GM18951 (cell line): ENCODE results near the gene UCN.

ENCODE experiments used
- POLR2A ChIP-seq: IDR thresholded peaks from 4 replicates; pipeline ENCODE4 v1.6.1; 2011; ENCODE audit warnings: mild to moderate bottlenecking; ENCODE audit not compliant: insufficient read length, insufficient read depth; ENCODE audit errors: extremely low read depth
- in situ Hi-C: fragments of 300-500 bp; cut with MboI; formaldehyde crosslinking; loops from one replicate; pipeline ENCODE4 v1.12.0; 2022; ENCODE audit warnings: low sequenced_read_pairs, mixed read lengths, inconsistent platforms; ENCODE audit not compliant: unreplicated experiment

UCN gene

GRCh38 chr2:27288610-27289009 lies 19.6 kb downstream of the UCN start:
- no peak for TF ChIP-seq POLR2A
- in situ Hi-C loops: loop anchor here (10.0 kb wide), 1 partner anchor 184 kb away; no protein-coding TSS in a partner anchor

GRCh38 chr2:27285481-27285880 lies 22.8 kb downstream of the UCN start:
- in situ Hi-C loops: loop anchor here (10.0 kb wide), 1 partner anchor 181 kb away; no protein-coding TSS in a partner anchor

GRCh38 chr2:27284996-27285395 lies 23.2 kb downstream of the UCN start:
- in situ Hi-C loops: loop anchor here (10.0 kb wide), 1 partner anchor 180 kb away; no protein-coding TSS in a partner anchor
- no peak for TF ChIP-seq POLR2A

More at GRCh38 chr2:27285481-27285880, 22.8 kb downstream of the UCN start:
- TF ChIP-seq POLR2A: no peak

GRCh38 chr2:27282892-27283291 lies 25.4 kb downstream of the UCN start:
- no peak for TF ChIP-seq POLR2A
- in situ Hi-C loops: loop anchor here (10.0 kb wide), 1 partner anchor 178 kb away; no protein-coding TSS in a partner anchor

GRCh38 chr2:27281855-27282559 lies 26.2 kb downstream of the UCN start, which contains the start of gene TRIM54:
Gene TRIM54 (plus strand): TSS chr2:27282429. CDS start chr2:27282732, 303 bp downstream.
- in situ Hi-C loops: loop anchor here (10.0 kb wide), 1 partner anchor 177 kb away; no protein-coding TSS in a partner anchor
- no peak for TF ChIP-seq POLR2A

GRCh38 chr2:27281442-27281841 lies 26.8 kb downstream of the UCN start:
- in situ Hi-C loops: loop anchor here (10.0 kb wide), 1 partner anchor 177 kb away; no protein-coding TSS in a partner anchor
- no peak for TF ChIP-seq POLR2A

- TF ChIP-seq POLR2A: no peak
- in situ Hi-C loops: loop anchor here (10.0 kb wide), 1 partner anchor 176 kb away; no protein-coding TSS in a partner anchor
Observed at GRCh38 chr2:27280826-27281225, 27.4 kb downstream of the UCN start.

GRCh38 chr2:27278010-27278409 lies 30.2 kb downstream of the UCN start:
- in situ Hi-C loops: loop anchor here (10.0 kb wide), 1 partner anchor 323 kb away; no protein-coding TSS in a partner anchor

GRCh38 chr2:27275211-27276150 lies 32.8 kb downstream of the UCN start, which contains the start of gene DNAJC5G:
Gene DNAJC5G (plus strand): TSS chr2:27275433. CDS start chr2:27276729, 1,296 bp downstream.
- in situ Hi-C loops: loop anchor here (10.0 kb wide), 1 partner anchor 321 kb away; no protein-coding TSS in a partner anchor
- TF ChIP-seq POLR2A: no peak

More at GRCh38 chr2:27278010-27278409, 30.2 kb downstream of the UCN start:
- TF ChIP-seq POLR2A: no peak

GRCh38 chr2:27272537-27273522 lies 35.4 kb downstream of the UCN start:
- in situ Hi-C loops: loop anchor here (10.0 kb wide), 1 partner anchor 318 kb away; no protein-coding TSS in a partner anchor

- TF ChIP-seq POLR2A: no peak
Observed at GRCh38 chr2:27271631-27272340, 36.5 kb downstream of the UCN start.

More at GRCh38 chr2:27271631-27272340, 36.5 kb downstream of the UCN start:
- in situ Hi-C loops: loop anchor here (10.0 kb wide), 1 partner anchor 317 kb away; no protein-coding TSS in a partner anchor
